Fibroblast of lung (primary cell): ENCODE measurements around the gene TARBP1. TPM values are rescaled to one million over a fixed set of nuclear protein-coding genes. Genes with fewer than 3 reads are reported as not detected.

Experiments
- DNase-seq, 2 donors: peaks; one replicate each; pipeline versions ENCODE4 v3.0.0 to v3.0.0-alpha.2; 2010; ENCODE audit warnings: low read depth in 2 of 2
- H2AFZ ChIP-seq: 2 replicates; pipeline ENCODE4 v1.5.1; 2012; ENCODE audit warnings: low read length, control low read depth, inconsistent platforms
- H3K27ac ChIP-seq: 2 replicates; pipeline ENCODE4 v1.5.1; 2011; ENCODE audit warnings: low read length, control low read depth; ENCODE audit not compliant: insufficient read depth
- H3K27me3 ChIP-seq: 2 replicates; pipeline ENCODE4 v1.5.1; 2011; ENCODE audit warnings: mild to moderate bottlenecking, low read length; ENCODE audit not compliant: control insufficient read depth, insufficient read depth
- H3K36me3 ChIP-seq: 2 replicates; pipeline ENCODE4 v1.5.1; 2011; ENCODE audit warnings: low read length; ENCODE audit not compliant: control insufficient read depth, insufficient read depth
- H3K4me1 ChIP-seq: 2 replicates; pipeline ENCODE4 v1.5.1; 2011; ENCODE audit warnings: low read length; ENCODE audit not compliant: control insufficient read depth, insufficient read depth; ENCODE audit errors: extremely low read depth
- H3K4me2 ChIP-seq: 2 replicates; pipeline ENCODE4 v1.5.1; 2011; ENCODE audit warnings: low read length, control low read depth; ENCODE audit not compliant: insufficient read depth; ENCODE audit errors: extremely low read depth
- H3K4me3 ChIP-seq, 4 experiments: fragments of 200-600 bp in 1 of 4; sonication (generic) in 1 of 4; replicated peaks in 1 of 4; 2 replicates each; pipeline ENCODE4 v1.5.1; 2011 to 2016; ENCODE audit warnings: low read length in 4 of 4, low read depth in 3 of 4, mild to moderate bottlenecking in 3 of 4, control low read depth in 2 of 4, inconsistent platforms in 1 of 4, mixed read lengths in 1 of 4; ENCODE audit not compliant: insufficient read depth in 1 of 4; ENCODE audit errors: control extremely low read depth in 1 of 4
- H3K79me2 ChIP-seq: 2 replicates; pipeline ENCODE4 v1.5.1; 2012; ENCODE audit warnings: mild to moderate bottlenecking, low read length, inconsistent platforms; ENCODE audit not compliant: control insufficient read depth, insufficient read depth
- H3K9ac ChIP-seq: 2 replicates; pipeline ENCODE4 v1.5.1; 2011; ENCODE audit warnings: mild to moderate bottlenecking, low read length, control low read depth; ENCODE audit not compliant: insufficient read depth
- H3K9me3 ChIP-seq: 2 replicates; pipeline ENCODE4 v1.5.1; 2012; ENCODE audit warnings: low read depth, low read length; ENCODE audit not compliant: control insufficient read depth, insufficient read depth
- H4K20me1 ChIP-seq: 2 replicates; pipeline ENCODE4 v1.5.1; 2011; ENCODE audit warnings: low read length; ENCODE audit not compliant: control insufficient read depth, insufficient read depth; ENCODE audit errors: extremely low read depth
- EZH2 ChIP-seq: IDR thresholded peaks from 2 replicates; pipeline ENCODE4 v1.5.1; 2012; ENCODE audit warnings: low read length, control low read depth, mild to moderate bottlenecking; ENCODE audit errors: missing control alignments
- polyA plus RNA-seq, 2 donors: library from polyadenylated mRNA; depleted of rRNA in 1 of 2; stranded (reverse) in 1 of 2; unstranded in 1 of 2; fragments of >200 nt; gene quantifications; 2 replicates each; pipeline ENCODE4 v1.2.1, GENCODE V29; 2011 to 2012; ENCODE audit warnings: missing spikeins in 1 of 2
- total RNA-seq: library from RNA; depleted of rRNA; stranded (reverse); fragments of >200 nt; gene quantifications from 2 replicates; pipeline ENCODE4 v1.2.1, GENCODE V29; 2014
- TF ChIP-seq, protein P1 (sequence below), 2 donors: IDR thresholded peaks in 1 of 2; conservative IDR thresholded peaks in 1 of 2; 1 replicate in 1 of 2; 2 replicates in 1 of 2; pipeline ENCODE4 v1.5.1; 2011 to 2012; ENCODE audit warnings: low read length in 2 of 2, control low read depth in 1 of 2, inconsistent platforms in 1 of 2, low read depth in 1 of 2, mild to moderate bottlenecking in 1 of 2

Gene TARBP1
- total and polyA plus RNA-seq, 2 donors (not counting 1 experiment from before 2014, with no cell fraction given): 11.6 to 20.6 TPM

DNA sequence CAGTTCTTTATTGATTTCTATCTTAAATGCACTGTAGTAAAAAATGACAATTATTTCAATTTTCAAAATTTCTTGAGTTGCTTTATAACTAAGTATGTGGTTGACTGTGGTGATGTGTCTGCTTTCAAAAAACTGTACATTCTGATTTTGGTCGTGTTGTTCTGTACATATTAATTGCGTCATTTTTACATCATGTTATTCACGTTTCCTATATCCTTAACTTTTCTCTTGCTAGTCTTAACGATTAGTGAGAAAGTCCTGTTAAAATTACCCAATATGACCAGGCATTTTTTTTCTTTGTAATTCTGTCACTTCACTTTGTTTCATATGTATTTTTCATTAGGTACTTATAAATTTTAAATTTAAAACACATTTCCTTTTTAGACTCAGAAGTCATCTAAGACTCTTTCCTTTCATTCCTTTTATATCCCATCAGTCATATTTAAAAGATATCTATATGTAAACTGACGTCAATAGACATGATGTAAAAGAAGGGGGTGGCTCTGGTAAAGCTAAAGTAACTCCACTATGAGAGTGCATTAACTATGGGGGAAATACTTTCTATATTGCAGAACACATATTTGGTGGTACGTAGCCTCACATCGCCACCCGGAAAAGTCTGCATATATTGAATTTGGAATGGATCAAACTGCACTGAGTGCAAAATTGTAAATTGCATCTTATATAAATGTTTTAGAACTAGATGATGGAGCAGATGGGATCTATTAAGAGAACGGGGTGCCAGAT is 106.8 kb downstream of the TARBP1 start:
- Histone ChIP-seq H3K4me2 (peak overlapping the region; percentile 91), H3K9me3 (no peaks in the 10 kb centered on the region), H3K36me3 (peaks cover 6% of the 10 kb centered on the region), H3K9ac (no peak overlapping the region), H3K27ac (peak overlapping the region; percentile 94), H3K79me2 (peaks cover 6% of the 10 kb centered on the region), H3K4me1 (no peaks in the 10 kb centered on the region), H3K4me3 (peak overlapping the region; percentile 56 to 96 (median 95)), H3K27me3 (no peaks in the 10 kb centered on the region), H2AFZ (no peak overlapping the region), H4K20me1 (no peaks in the 10 kb centered on the region)
- TF ChIP-seq EZH2: no peak
- TF ChIP-seq, protein P1, sequence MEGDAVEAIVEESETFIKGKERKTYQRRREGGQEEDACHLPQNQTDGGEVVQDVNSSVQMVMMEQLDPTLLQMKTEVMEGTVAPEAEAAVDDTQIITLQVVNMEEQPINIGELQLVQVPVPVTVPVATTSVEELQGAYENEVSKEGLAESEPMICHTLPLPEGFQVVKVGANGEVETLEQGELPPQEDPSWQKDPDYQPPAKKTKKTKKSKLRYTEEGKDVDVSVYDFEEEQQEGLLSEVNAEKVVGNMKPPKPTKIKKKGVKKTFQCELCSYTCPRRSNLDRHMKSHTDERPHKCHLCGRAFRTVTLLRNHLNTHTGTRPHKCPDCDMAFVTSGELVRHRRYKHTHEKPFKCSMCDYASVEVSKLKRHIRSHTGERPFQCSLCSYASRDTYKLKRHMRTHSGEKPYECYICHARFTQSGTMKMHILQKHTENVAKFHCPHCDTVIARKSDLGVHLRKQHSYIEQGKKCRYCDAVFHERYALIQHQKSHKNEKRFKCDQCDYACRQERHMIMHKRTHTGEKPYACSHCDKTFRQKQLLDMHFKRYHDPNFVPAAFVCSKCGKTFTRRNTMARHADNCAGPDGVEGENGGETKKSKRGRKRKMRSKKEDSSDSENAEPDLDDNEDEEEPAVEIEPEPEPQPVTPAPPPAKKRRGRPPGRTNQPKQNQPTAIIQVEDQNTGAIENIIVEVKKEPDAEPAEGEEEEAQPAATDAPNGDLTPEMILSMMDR (conservative IDR thresholded peaks at IDR 0.05 in 1 of 2, IDR thresholded peaks at IDR 0.05 in 1 of 2; ENCODE audit: low read depth in 1 of 2, low read length in 2 of 2): no peak
- no peak for DNase-seq

DNA sequence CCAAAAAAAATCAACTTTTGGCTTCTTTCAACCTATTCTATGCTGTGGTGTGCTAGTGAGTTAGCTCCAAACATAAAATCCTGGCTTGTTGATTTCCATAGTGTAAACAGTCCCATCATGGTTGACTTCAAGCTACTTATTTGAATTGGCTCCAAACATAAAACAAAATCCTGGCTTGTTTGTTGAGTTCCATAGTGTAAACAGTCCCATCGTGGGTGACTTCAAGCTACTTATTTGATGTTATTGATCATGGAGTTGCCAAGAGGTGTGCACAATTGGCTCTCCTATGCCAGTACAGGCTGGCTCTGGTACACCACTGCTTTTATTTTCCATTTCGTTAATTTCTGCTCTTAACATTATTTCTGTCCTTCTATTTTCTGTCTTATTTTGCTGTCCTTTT is 107.6 kb downstream of the TARBP1 start:
- Histone ChIP-seq H3K9ac (no peak overlapping the region), H3K27ac (no peak overlapping the region), H3K9me3 (no peaks in the 10 kb centered on the region), H3K27me3 (no peaks in the 10 kb centered on the region), H3K4me1 (no peaks in the 10 kb centered on the region), H4K20me1 (no peaks in the 10 kb centered on the region), H3K4me3 (no peak overlapping the region), H3K79me2 (peaks cover 6% of the 10 kb centered on the region), H3K4me2 (no peak overlapping the region), H3K36me3 (peaks cover 6% of the 10 kb centered on the region), H2AFZ (no peak overlapping the region)
- no peak for DNase-seq
- no peak for TF ChIP-seq EZH2
- TF ChIP-seq, protein P1 (conservative IDR thresholded peaks at IDR 0.05 in 1 of 2, IDR thresholded peaks at IDR 0.05 in 1 of 2; ENCODE audit: low read depth in 1 of 2, low read length in 2 of 2): no peak

DNA sequence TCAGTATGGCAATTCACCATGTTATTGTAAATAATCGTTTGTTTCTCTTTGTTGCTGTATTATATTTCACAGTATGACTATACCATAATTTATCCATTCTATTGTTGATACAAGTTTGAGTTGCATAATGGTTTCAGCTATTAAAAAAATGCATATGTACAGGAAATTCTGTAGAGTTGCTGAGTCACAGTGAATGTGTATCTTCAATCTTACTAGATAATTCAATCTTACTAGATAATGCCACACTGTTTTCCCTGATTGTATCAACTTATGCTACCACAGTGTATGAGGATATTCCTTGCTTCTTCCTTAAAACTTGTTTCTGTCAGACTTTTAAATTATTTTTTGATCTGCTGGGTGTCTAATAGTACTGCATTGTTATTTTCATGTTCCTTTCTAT is 109.2 kb downstream of the TARBP1 start:
- TF ChIP-seq EZH2: no peak
- TF ChIP-seq, protein P1 (conservative IDR thresholded peaks at IDR 0.05 in 1 of 2, IDR thresholded peaks at IDR 0.05 in 1 of 2; ENCODE audit: low read depth in 1 of 2, low read length in 2 of 2): no peak
- Histone ChIP-seq H3K27me3 (no peaks in the 10 kb centered on the region), H3K9ac (no peak overlapping the region), H4K20me1 (no peaks in the 10 kb centered on the region), H3K4me3 (no peak overlapping the region), H3K9me3 (no peaks in the 10 kb centered on the region), H2AFZ (no peak overlapping the region), H3K4me2 (no peak overlapping the region), H3K4me1 (no peaks in the 10 kb centered on the region), H3K36me3 (no peaks in the 10 kb centered on the region), H3K79me2 (peaks cover 6% of the 10 kb centered on the region), H3K27ac (no peak overlapping the region)
- peak in 1 of 2 donors; percentile 63 for DNase-seq
